Keratinocyte (primary cell): Measurements from ENCODE around the gene BMP7. TPM values are rescaled to one million over a fixed set of nuclear protein-coding genes. Genes with fewer than 3 reads are reported as not detected.

Experiments used
- DNase-seq: peaks from one replicate; pipeline ENCODE4 v3.0.0-alpha.2; 2011; ENCODE audit warnings: low read depth, missing footprints, low spot score
- FAIRE-seq: peaks from 2 replicates; lab custom pipeline; 2011; peaks lifted over from hg19 to GRCh38; lab: Jason Lieb, UNC
- H2AFZ ChIP-seq: 2 replicates; pipeline ENCODE4 v1.6.0; 2012; ENCODE audit warnings: low read length, control low read depth, inconsistent platforms; ENCODE audit not compliant: control insufficient read depth
- H3K27ac ChIP-seq: 2 replicates; pipeline ENCODE4 v1.5.1; 2011; ENCODE audit warnings: low read length; ENCODE audit not compliant: control insufficient read depth, insufficient read depth
- H3K27me3 ChIP-seq: 3 replicates; pipeline ENCODE4 v1.6.0; 2011; ENCODE audit warnings: low read length; ENCODE audit not compliant: control insufficient read depth, insufficient read depth; ENCODE audit errors: extremely low read depth
- H3K36me3 ChIP-seq, 2 experiments: 2 replicates in 1 of 2; 3 replicates in 1 of 2; pipeline ENCODE4 v1.5.1; 2011; ENCODE audit warnings: low read length in 2 of 2, mild to moderate bottlenecking in 1 of 2; ENCODE audit not compliant: control insufficient read depth in 2 of 2, insufficient read depth in 2 of 2; ENCODE audit errors: extremely low read depth in 1 of 2
- H3K4me1 ChIP-seq: 3 replicates; pipeline ENCODE4 v1.5.1; 2011; ENCODE audit warnings: low read length; ENCODE audit not compliant: control insufficient read depth, insufficient read depth; ENCODE audit errors: extremely low read depth
- H3K4me2 ChIP-seq: 3 replicates; pipeline ENCODE4 v1.6.0; 2011; ENCODE audit warnings: low read depth, low read length; ENCODE audit not compliant: control insufficient read depth, insufficient read depth; ENCODE audit errors: extremely low read depth
- H3K4me3 ChIP-seq, 3 experiments: fragments of 200-600 bp in 1 of 3; sonication (generic) in 1 of 3; 2 replicates in 2 of 3; 3 replicates in 1 of 3; pipeline ENCODE4 v1.5.1; 2011 to 2016; ENCODE audit warnings: low read length in 3 of 3, mild to moderate bottlenecking in 3 of 3, control low read depth in 2 of 3, inconsistent platforms in 1 of 3, low read depth in 1 of 3, mixed read lengths in 1 of 3, mixed run types in 1 of 3, moderate library complexity in 1 of 3; ENCODE audit not compliant: control insufficient read depth in 2 of 3, insufficient read depth in 2 of 3; ENCODE audit errors: extremely low read depth in 1 of 3
- H3K79me2 ChIP-seq: 2 replicates; pipeline ENCODE4 v1.6.0; 2012; ENCODE audit warnings: low read length; ENCODE audit not compliant: control insufficient read depth, insufficient read depth
- H3K9ac ChIP-seq: 3 replicates; pipeline ENCODE4 v1.6.0; 2011; ENCODE audit warnings: low read length; ENCODE audit not compliant: control insufficient read depth, insufficient read depth; ENCODE audit errors: extremely low read depth
- H3K9me1 ChIP-seq: 3 replicates; pipeline ENCODE4 v1.6.0; 2011; ENCODE audit warnings: low read length; ENCODE audit not compliant: control insufficient read depth, insufficient read depth; ENCODE audit errors: extremely low read depth
- H3K9me3 ChIP-seq: 2 replicates; pipeline ENCODE4 v1.5.1; 2012; ENCODE audit warnings: low read depth, low read length; ENCODE audit not compliant: control insufficient read depth
- H4K20me1 ChIP-seq: 3 replicates; pipeline ENCODE4 v1.6.0; 2011; ENCODE audit warnings: low read length; ENCODE audit not compliant: control insufficient read depth, insufficient read depth; ENCODE audit errors: extremely low read depth
- CTCF ChIP-seq, 3 experiments: IDR thresholded peaks in 1 of 3; conservative IDR thresholded peaks in 1 of 3; optimal IDR thresholded peaks in 1 of 3; 2 replicates in 2 of 3; 3 replicates in 1 of 3; pipeline versions ENCODE3 to v1.5.1; 2011; ENCODE audit warnings: low read length in 3 of 3, mild to moderate bottlenecking in 3 of 3, moderate library complexity in 2 of 3, control low read depth in 1 of 3, inconsistent platforms in 1 of 3; ENCODE audit not compliant: insufficient read depth in 2 of 3; ENCODE audit errors: extremely low read depth in 1 of 3
- EZH2 ChIP-seq: IDR thresholded peaks from one replicate; pipeline ENCODE4 v1.6.1; 2012; ENCODE audit warnings: inconsistent platforms, mild to moderate bottlenecking, low read length, moderate library complexity
- dilution Hi-C: fragments of 300-500 bp; cut with MboI; formaldehyde crosslinking; loops from one replicate; pipeline ENCODE4 v1.7.0; 2020; ENCODE audit warnings: low sequenced_read_pairs; ENCODE audit not compliant: extremely low pct_ligation_motif_present
- polyA plus RNA-seq, 5 experiments: library from polyadenylated mRNA; depleted of rRNA in 3 of 5; stranded (reverse) in 3 of 5; stranded (forward) in 1 of 5; unstranded in 1 of 5; fragments of >200 nt; gene quantifications; 1 replicate in 1 of 5; 2 replicates in 3 of 5; 3 replicates in 1 of 5; pipeline versions ENCODE4 v1.2.1 to v1.2.3, GENCODE V29; 2011 to 2012; ENCODE audit warnings: missing spikeins in 2 of 5, low read depth in 1 of 5, low replicate concordance in 1 of 5

The BMP7 gene
- polyA plus RNA-seq, 1 donor (not counting 4 experiments of a cell fraction or from before 2014, with no cell fraction given): 0.29 TPM

GRCh38 chr20:57225830-57226229 lies 40.6 kb downstream of the BMP7 start:
- H2AFZ ChIP-seq: no peak overlapping the region
- H3K9ac ChIP-seq: no peak overlapping the region
- no peaks in the 10 kb centered on the region for H3K36me3 ChIP-seq
- peaks cover 45% of the 10 kb centered on the region for H3K27me3 ChIP-seq
- no peaks in the 10 kb centered on the region for H3K9me3 ChIP-seq
- H3K4me1 ChIP-seq: peaks cover 12% of the 10 kb centered on the region
- no peaks in the 10 kb centered on the region for H3K9me1 ChIP-seq
- no peaks in the 10 kb centered on the region for H3K79me2 ChIP-seq
- DNase-seq (no peak), FAIRE-seq (no peak)
- H3K4me2 ChIP-seq: no peak overlapping the region
- dilution Hi-C loops: no loop called here
- no peak overlapping the region for H3K27ac ChIP-seq
- TF ChIP-seq EZH2 (no peak), CTCF (optimal IDR thresholded peaks at IDR 0.05 in 1 of 3, IDR thresholded peaks at IDR 0.05 in 1 of 3, conservative IDR thresholded peaks at IDR 0.05 in 1 of 3; ENCODE audit: extremely low read depth in 1 of 3, insufficient read depth in 2 of 3, low read length in 3 of 3) (no peak)
- no peak overlapping the region for H3K4me3 ChIP-seq
- no peaks in the 10 kb centered on the region for H4K20me1 ChIP-seq

GRCh38 chr20:57225197-57225733 lies 41.2 kb downstream of the BMP7 start:
- dilution Hi-C loops: no loop called here
- Histone ChIP-seq H3K9ac (no peak overlapping the region), H3K79me2 (no peaks in the 10 kb centered on the region), H3K4me2 (no peak overlapping the region), H2AFZ (no peak overlapping the region), H3K27ac (no peak overlapping the region), H3K27me3 (peaks cover 47% of the 10 kb centered on the region), H3K36me3 (no peaks in the 10 kb centered on the region), H3K4me3 (no peak overlapping the region), H4K20me1 (no peaks in the 10 kb centered on the region), H3K4me1 (peaks cover 12% of the 10 kb centered on the region), H3K9me1 (no peaks in the 10 kb centered on the region), H3K9me3 (no peaks in the 10 kb centered on the region)
- TF ChIP-seq CTCF (optimal IDR thresholded peaks at IDR 0.05 in 1 of 3, IDR thresholded peaks at IDR 0.05 in 1 of 3, conservative IDR thresholded peaks at IDR 0.05 in 1 of 3; ENCODE audit: extremely low read depth in 1 of 3, insufficient read depth in 2 of 3, low read length in 3 of 3) (no peak), EZH2 (no peak)
- DNase-seq (no peak), FAIRE-seq (no peak)
